KMS-11 (cell line): ENCODE measurements around the gene COL1A2.

Experiments
- H2AFZ ChIP-seq: fragments of 200-600 bp; sonication (generic); 2 replicates; pipeline ENCODE4 v1.6.1; 2016; ENCODE audit warnings: antibody characterized with exemption, mixed run types, low read depth
- H3K27ac ChIP-seq: fragments of 200-600 bp; sonication (generic); 2 replicates; pipeline ENCODE4 v1.6.1; 2016; ENCODE audit warnings: mild to moderate bottlenecking, mixed run types
- H3K27me3 ChIP-seq: fragments of 200-600 bp; sonication (generic); 2 replicates; pipeline ENCODE4 v1.6.1; 2017; ENCODE audit warnings: mild to moderate bottlenecking, low read depth, mixed run types, moderate library complexity; ENCODE audit not compliant: insufficient read depth
- H3K36me3 ChIP-seq: fragments of 200-600 bp; sonication (generic); 2 replicates; pipeline ENCODE4 v1.6.1; 2017; ENCODE audit warnings: mild to moderate bottlenecking, mixed run types; ENCODE audit not compliant: insufficient read depth
- H3K4me1 ChIP-seq: fragments of 200-600 bp; sonication (generic); 2 replicates; pipeline ENCODE4 v1.6.1; 2016; ENCODE audit warnings: mild to moderate bottlenecking, low read depth, mixed run types; ENCODE audit not compliant: poor library complexity, severe bottlenecking
- H3K4me2 ChIP-seq: fragments of 200-600 bp; sonication (generic); 2 replicates; pipeline ENCODE4 v1.7.0; 2016; ENCODE audit warnings: mild to moderate bottlenecking, mixed run types
- H3K4me3 ChIP-seq: fragments of 200-600 bp; sonication (generic); IDR thresholded peaks from 2 replicates; pipeline ENCODE4 v1.6.1; 2017; ENCODE audit warnings: low read depth, low read length, mixed read lengths; ENCODE audit not compliant: insufficient read depth
- H3K79me2 ChIP-seq: fragments of 200-600 bp; sonication (generic); 2 replicates; pipeline ENCODE4 v1.6.1; 2016; ENCODE audit warnings: low read depth, mixed run types; ENCODE audit not compliant: insufficient read depth
- H3K9ac ChIP-seq: fragments of 200-600 bp; sonication (generic); 2 replicates; pipeline ENCODE4 v1.6.1; 2016; ENCODE audit warnings: mild to moderate bottlenecking, mixed run types
- H4K20me1 ChIP-seq: fragments of 200-600 bp; sonication (generic); 2 replicates; pipeline ENCODE4 v1.6.1; 2016; ENCODE audit warnings: mild to moderate bottlenecking, mixed run types; ENCODE audit not compliant: insufficient read depth
- CTCF ChIP-seq: fragments of 200-600 bp; sonication (generic); conservative IDR thresholded peaks from 2 replicates; pipeline ENCODE4 v1.6.1; 2017; ENCODE audit warnings: low read depth, mild to moderate bottlenecking, antibody characterized with exemption, low read length, moderate library complexity, mixed read lengths

COL1A2 gene

GRCh38 chr7:94453898-94454297 is 59.2 kb downstream of the COL1A2 start:
- no peak overlapping the region for H3K4me2 ChIP-seq

GRCh38 chr7:94458041-94458440 is 63.3 kb downstream of the COL1A2 start:
- H3K36me3 ChIP-seq = no peaks in the 10 kb centered on the region
- H3K27me3 ChIP-seq = no peaks in the 10 kb centered on the region
- no peaks in the 10 kb centered on the region for H3K79me2 ChIP-seq
- no peak overlapping the region for H3K9ac ChIP-seq
- no peak for TF ChIP-seq CTCF
- no peak overlapping the region for H2AFZ ChIP-seq
- H4K20me1 ChIP-seq = no peaks in the 10 kb centered on the region
- no peak overlapping the region for H3K4me3 ChIP-seq
- no peaks in the 10 kb centered on the region for H3K4me1 ChIP-seq
- H3K27ac ChIP-seq = no peak overlapping the region
- no peak overlapping the region for H3K4me2 ChIP-seq

More at GRCh38 chr7:94453898-94454297, 59.2 kb downstream of the COL1A2 start:
- TF ChIP-seq CTCF = no peak
- no peaks in the 10 kb centered on the region for H3K27me3 ChIP-seq
- H3K36me3 ChIP-seq = no peaks in the 10 kb centered on the region
- peaks cover 8% of the 10 kb centered on the region for H3K4me1 ChIP-seq
- H4K20me1 ChIP-seq = no peaks in the 10 kb centered on the region
- H3K79me2 ChIP-seq = no peaks in the 10 kb centered on the region
- no peak overlapping the region for H3K9ac ChIP-seq
- H3K27ac ChIP-seq = no peak overlapping the region
- H3K4me3 ChIP-seq = no peak overlapping the region
- H2AFZ ChIP-seq = no peak overlapping the region

- Histone ChIP-seq H3K4me2 (no peak overlapping the region), H4K20me1 (no peaks in the 10 kb centered on the region), H2AFZ (no peak overlapping the region), H3K79me2 (no peaks in the 10 kb centered on the region), H3K27ac (no peak overlapping the region), H3K4me3 (no peak overlapping the region), H3K27me3 (no peaks in the 10 kb centered on the region), H3K4me1 (no peaks in the 10 kb centered on the region), H3K9ac (no peak overlapping the region), H3K36me3 (no peaks in the 10 kb centered on the region)
- TF ChIP-seq CTCF = no peak
Measured at GRCh38 chr7:94466516-94466915, 71.8 kb downstream of the COL1A2 start.

- Histone ChIP-seq H3K9ac (no peak overlapping the region), H3K27me3 (no peaks in the 10 kb centered on the region), H3K4me2 (no peak overlapping the region), H2AFZ (no peak overlapping the region), H3K36me3 (no peaks in the 10 kb centered on the region), H3K4me3 (no peak overlapping the region), H3K4me1 (no peaks in the 10 kb centered on the region), H3K27ac (no peak overlapping the region), H3K79me2 (no peaks in the 10 kb centered on the region), H4K20me1 (no peaks in the 10 kb centered on the region)
- TF ChIP-seq CTCF = no peak
Measured at GRCh38 chr7:94471604-94472003, 76.9 kb downstream of the COL1A2 start.

GRCh38 chr7:94472608-94473007 is 77.9 kb downstream of the COL1A2 start:
- no peak for TF ChIP-seq CTCF
- Histone ChIP-seq H3K27me3 (no peaks in the 10 kb centered on the region), H3K27ac (no peak overlapping the region), H3K4me3 (no peak overlapping the region), H2AFZ (no peak overlapping the region), H3K4me2 (no peak overlapping the region), H3K4me1 (no peaks in the 10 kb centered on the region), H3K9ac (no peak overlapping the region), H3K79me2 (no peaks in the 10 kb centered on the region), H3K36me3 (no peaks in the 10 kb centered on the region), H4K20me1 (no peaks in the 10 kb centered on the region)
